Measurements from ENCODE around the gene TOM1L1. TPM values are rescaled to one million over a fixed set of nuclear protein-coding genes. Genes with fewer than 3 reads are reported as not detected.
A peak's percentile ranks its signal among the peaks of the same experiment; 100 is the strongest.

TOM1L1 gene
- total RNA-seq, 1 experiment from 2014 or later = 48.1 TPM

GRCh38 chr17:54990118-54990517, 89.5 kb downstream of the TOM1L1 start:
- no peaks in the 10 kb centered on the region for H3K9me3 ChIP-seq (ENCODE audit: low read length)
- H3K27me3 ChIP-seq (ENCODE audit: low read length) = no peaks in the 10 kb centered on the region
- H3K4me3 ChIP-seq (ENCODE audit: low read length) = no peak overlapping the region
- no peaks in the 10 kb centered on the region for H3F3A ChIP-seq (ENCODE audit: low read length, unreplicated experiment)
- no peaks in the 10 kb centered on the region for H3K9me2 ChIP-seq (replicated peaks; ENCODE audit: low read length)
- intact Hi-C loops (cut with micrococcal nuclease) = loop anchor here (5.0 kb wide), 2 partner anchors 172 to 522 kb away; partner anchors contain the start of gene SMIM36
- no peaks in the 10 kb centered on the region for H3K4me1 ChIP-seq (ENCODE audit: insufficient read depth, low read length)
- H2AFZ ChIP-seq (ENCODE audit: low read length) = no peak overlapping the region
- H4K20me1 ChIP-seq (ENCODE audit: low read length) = no peaks in the 10 kb centered on the region
- H3K36me3 ChIP-seq (ENCODE audit: low read depth, low read length) = no peaks in the 10 kb centered on the region; the same call in 1 of the 2 replicates
- DNase-seq (no peak), ATAC-seq (no peak)
- H3K4me2 ChIP-seq (ENCODE audit: low read length) = no peak overlapping the region
- BruUV-seq (replicated peaks) = no TSS peak
- no peak overlapping the region for H3K27ac ChIP-seq (ENCODE audit: low read length)
- TF ChIP-seq EZH2 (IDR thresholded peaks at IDR 0.05; ENCODE audit: low read length, unreplicated experiment) (no peak), EZH2phosphoT487 (IDR thresholded peaks at IDR 0.05; ENCODE audit: borderline replicate concordance, low read length) (no peak), CTCF (conservative IDR thresholded peaks at IDR 0.05; ENCODE audit: low read depth, low read length) (no peak)
- H3K79me2 ChIP-seq (ENCODE audit: low read length) = no peaks in the 10 kb centered on the region
- H3K9ac ChIP-seq (ENCODE audit: low read length) = no peak overlapping the region
- CTCF ChIA-PET = no interaction called here
- POLR2A ChIA-PET (ENCODE audit: unreplicated experiment) = no interaction called here

GRCh38 chr17:54991567-54991966, 90.9 kb downstream of the TOM1L1 start:
- ATAC-seq (no peak), DNase-seq (no peak)
- Histone ChIP-seq H3K27me3 (ENCODE audit: low read length) (no peaks in the 10 kb centered on the region), H2AFZ (ENCODE audit: low read length) (no peak overlapping the region), H4K20me1 (ENCODE audit: low read length) (no peaks in the 10 kb centered on the region), H3K9me2 (replicated peaks; ENCODE audit: low read length) (no peaks in the 10 kb centered on the region), H3K79me2 (ENCODE audit: low read length) (no peaks in the 10 kb centered on the region), H3K27ac (ENCODE audit: low read length) (no peak overlapping the region), H3K36me3 (ENCODE audit: low read depth, low read length) (no peaks in the 10 kb centered on the region; the same call in 1 of the 2 replicates), H3F3A (ENCODE audit: low read length, unreplicated experiment) (no peaks in the 10 kb centered on the region), H3K4me1 (ENCODE audit: insufficient read depth, low read length) (no peaks in the 10 kb centered on the region), H3K4me3 (ENCODE audit: low read length) (no peak overlapping the region), H3K9ac (ENCODE audit: low read length) (no peak overlapping the region), H3K9me3 (ENCODE audit: low read length) (no peaks in the 10 kb centered on the region), H3K4me2 (ENCODE audit: low read length) (no peak overlapping the region)
- TF ChIP-seq EZH2phosphoT487 (IDR thresholded peaks at IDR 0.05; ENCODE audit: borderline replicate concordance, low read length) = no peak
- TF ChIP-seq EZH2 (IDR thresholded peaks at IDR 0.05; ENCODE audit: low read length, unreplicated experiment) = no peak
- no peak for TF ChIP-seq CTCF (conservative IDR thresholded peaks at IDR 0.05; ENCODE audit: low read depth, low read length)
- POLR2A ChIA-PET (ENCODE audit: unreplicated experiment) = interaction anchor here (0.5 kb wide), 1 partner anchor 89 kb away, joined by 6 read pairs; no protein-coding TSS in a partner anchor
- CTCF ChIA-PET = no interaction called here
- intact Hi-C loops (cut with micrococcal nuclease) = loop anchor here (5.0 kb wide), 2 partner anchors 171 to 521 kb away; partner anchors contain the start of gene SMIM36
- BruUV-seq (replicated peaks) = no TSS peak

GRCh38 chr17:54992797-54993639, 92.4 kb downstream of the TOM1L1 start:
- Histone ChIP-seq H3K36me3 (ENCODE audit: low read depth, low read length) (no peaks in the 10 kb centered on the region), H2AFZ (ENCODE audit: low read length) (no peak overlapping the region), H3K27ac (ENCODE audit: low read length) (no peak overlapping the region), H3K4me2 (ENCODE audit: low read length) (no peak overlapping the region), H3K27me3 (ENCODE audit: low read length) (no peaks in the 10 kb centered on the region), H3K4me3 (ENCODE audit: low read length) (no peak overlapping the region), H3K9me2 (replicated peaks; ENCODE audit: low read length) (no peaks in the 10 kb centered on the region), H3K79me2 (ENCODE audit: low read length) (no peaks in the 10 kb centered on the region), H3F3A (ENCODE audit: low read length, unreplicated experiment) (no peaks in the 10 kb centered on the region), H4K20me1 (ENCODE audit: low read length) (no peaks in the 10 kb centered on the region), H3K4me1 (ENCODE audit: insufficient read depth, low read length) (no peaks in the 10 kb centered on the region), H3K9me3 (ENCODE audit: low read length) (no peaks in the 10 kb centered on the region), H3K9ac (ENCODE audit: low read length) (no peak overlapping the region)
- intact Hi-C loops (cut with micrococcal nuclease) = loop anchor here (1.0 to 5.0 kb wide), 5 partner anchors 12 to 519 kb away; partner anchors contain the start of gene SMIM36
- ATAC-seq (peak; percentile 88), DNase-seq (peak; percentile 82)
- CTCF ChIA-PET = interaction anchor here (0.5 to 1.4 kb wide), 14 partner anchors 8 to 358 kb away, joined by 3 to 10 read pairs (median 3); no protein-coding TSS in a partner anchor
- BruUV-seq (replicated peaks) = no TSS peak
- POLR2A ChIA-PET (ENCODE audit: unreplicated experiment) = no interaction called here
- peak; percentile 81 for TF ChIP-seq CTCF (conservative IDR thresholded peaks at IDR 0.05; ENCODE audit: low read depth, low read length)
- TF ChIP-seq EZH2 (IDR thresholded peaks at IDR 0.05; ENCODE audit: low read length, unreplicated experiment) = no peak

Measured in PC-3 (cell line).